Sigmoid colon (tissue), 7 donors: Measurements from ENCODE around the gene FBP2. TPM values are rescaled to one million over a fixed set of nuclear protein-coding genes. Genes with fewer than 3 reads are reported as not detected.

Experiments used
- DNase-seq: peaks from one replicate; pipeline ENCODE4 v3.0.0-alpha.2; 2019
- H3K27ac ChIP-seq, 4 donors: fragments of 200-600 bp; sonication (generic); one replicate each; pipeline ENCODE4 v1.5.1; 2016 to 2019; ENCODE audit warnings: mild to moderate bottlenecking in 1 of 4
- H3K27me3 ChIP-seq, 3 donors: fragments of 200-600 bp; sonication (generic); one replicate each; pipeline ENCODE4 v1.5.1; 2019; ENCODE audit warnings: mild to moderate bottlenecking in 1 of 3
- H3K36me3 ChIP-seq, 4 donors: fragments of 200-600 bp; sonication (generic); one replicate each; pipeline ENCODE4 v1.5.1; 2016 to 2019
- H3K4me1 ChIP-seq, 4 donors: fragments of 200-600 bp; sonication (generic); one replicate each; pipeline ENCODE4 v1.5.1; 2017 to 2019
- H3K4me3 ChIP-seq, 4 donors: fragments of 200-600 bp; sonication (generic); one replicate each; pipeline ENCODE4 v1.5.1; 2017 to 2019; ENCODE audit warnings: mild to moderate bottlenecking in 2 of 4, moderate library complexity in 1 of 4
- H3K9me3 ChIP-seq, 4 donors: fragments of 200-600 bp in 3 of 4; sonication (generic) in 3 of 4; one replicate each; pipeline versions ENCODE4 v1.5.1 to v1.6.1; 2013 to 2019
- EP300 ChIP-seq, 4 donors: sonication (generic); formaldehyde crosslinking; IDR thresholded peaks; one replicate each; pipeline ENCODE4 v1.6.1; 2017; ENCODE audit warnings: antibody characterized with exemption in 4 of 4
- POLR2A ChIP-seq, 2 donors: fragments of 450-650 bp; IDR thresholded peaks; one replicate each; pipeline ENCODE4 v1.6.1; 2016; ENCODE audit warnings: antibody characterized with exemption in 2 of 2, mild to moderate bottlenecking in 2 of 2, moderate library complexity in 2 of 2
- POLR2AphosphoS5 ChIP-seq, 4 donors: sonication (generic); formaldehyde crosslinking; IDR thresholded peaks; one replicate each; pipeline ENCODE4 v1.6.1; 2017; ENCODE audit warnings: antibody characterized with exemption in 4 of 4
- whole genome bisulfite sequencing, 2 donors: extraction: QIAGEN DNeasy Blood & Tissue Kit; methylation state at CpG; one replicate each; pipeline ENCODE4 v1.1.7; 2013; 5-methylcytosine and 5-hydroxymethylcytosine counted together
- intact Hi-C: fragments of 100-400 bp; cut with DNase I; formaldehyde crosslinking; loops from one replicate; pipeline ENCODE4 v1.15.1; 2023
- polyA plus RNA-seq, 3 donors: library from polyadenylated mRNA; stranded (reverse); fragments of 200-250 nt; gene quantifications; one replicate each; pipeline ENCODE4 v1.2.3, GENCODE V29; 2013
- total RNA-seq, 4 donors: library from RNA; depleted of rRNA; stranded (reverse); fragments of >200 nt; gene quantifications; one replicate each; pipeline ENCODE4 v1.1.0, GENCODE V29; 2016
- TF ChIP-seq, protein P1 (sequence below), 4 experiments: fragments of 450-650 bp in 3 of 4; fragments of 200-600 bp in 1 of 4; IDR thresholded peaks; one replicate each; pipeline ENCODE4 v1.5.1; 2016 to 2019; ENCODE audit warnings: antibody characterized with exemption in 4 of 4, mild to moderate bottlenecking in 3 of 4, moderate library complexity in 2 of 4
- donor health status: healthy with polysubstance abuse.
- donor health status: Bipolar disorder and iron deficiency.
- donor health status: healthy.

Gene FBP2
- total and polyA plus RNA-seq, 7 donors = 0.04 TPM; not detected in 6

DNA sequence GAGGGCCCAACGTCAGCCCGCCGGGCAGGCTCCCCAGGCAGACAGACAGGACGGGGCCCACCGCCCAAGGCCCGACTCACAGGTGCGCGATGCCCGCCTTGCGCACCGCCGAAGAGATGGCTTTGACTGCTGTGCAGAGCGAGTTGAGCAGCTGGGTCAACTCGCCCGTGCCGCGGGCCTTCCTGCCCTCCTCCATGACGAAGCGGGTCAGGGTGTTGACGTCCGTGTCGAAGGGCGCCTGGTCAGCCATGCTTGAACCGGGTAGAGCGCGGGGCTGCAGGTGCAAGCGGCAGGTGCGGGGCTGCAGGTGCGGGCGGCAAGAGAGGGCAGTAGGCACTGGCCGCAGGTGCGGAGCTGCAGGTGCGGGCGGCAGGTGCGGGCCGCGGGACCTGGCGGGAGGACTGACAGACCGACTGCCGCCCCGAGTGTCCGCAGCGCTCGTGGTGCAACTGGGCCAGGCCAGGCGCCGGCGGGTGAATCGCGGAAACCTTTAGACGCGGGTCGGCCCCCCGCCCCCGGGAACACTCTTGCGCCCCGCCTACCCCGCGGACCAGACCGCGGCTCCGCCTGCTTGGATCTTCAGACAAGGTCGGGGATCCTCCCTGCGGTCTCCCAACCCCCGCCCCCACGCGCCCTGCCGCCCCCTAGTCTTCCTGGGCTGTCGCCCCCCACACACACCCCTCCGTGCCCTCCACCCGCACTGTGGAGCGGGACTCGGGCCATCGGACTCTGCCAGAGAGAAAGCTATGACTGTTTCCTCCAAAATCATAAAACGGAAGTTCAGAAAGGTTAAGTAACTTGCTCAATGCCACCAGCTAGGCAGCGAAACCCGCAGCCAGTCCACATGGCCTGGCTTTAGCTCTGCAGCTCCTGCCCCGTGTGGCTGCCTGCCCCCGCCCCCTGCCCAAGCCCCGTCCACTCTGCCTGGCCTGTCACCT lies 45.7 kb upstream of the FBP2 start, which contains the start of gene FBP1:
Gene FBP1, minus strand, starts transcription at position 458 of the 938 bp plus-strand sequence. Its CDS starts 208 bp downstream, at position 250.
- DNase-seq = peak; percentile 70
- H3K27ac ChIP-seq = peak within 1 kb of the TSS in 3 of 4 donors; percentile 11 to 54 (median 48)

DNA sequence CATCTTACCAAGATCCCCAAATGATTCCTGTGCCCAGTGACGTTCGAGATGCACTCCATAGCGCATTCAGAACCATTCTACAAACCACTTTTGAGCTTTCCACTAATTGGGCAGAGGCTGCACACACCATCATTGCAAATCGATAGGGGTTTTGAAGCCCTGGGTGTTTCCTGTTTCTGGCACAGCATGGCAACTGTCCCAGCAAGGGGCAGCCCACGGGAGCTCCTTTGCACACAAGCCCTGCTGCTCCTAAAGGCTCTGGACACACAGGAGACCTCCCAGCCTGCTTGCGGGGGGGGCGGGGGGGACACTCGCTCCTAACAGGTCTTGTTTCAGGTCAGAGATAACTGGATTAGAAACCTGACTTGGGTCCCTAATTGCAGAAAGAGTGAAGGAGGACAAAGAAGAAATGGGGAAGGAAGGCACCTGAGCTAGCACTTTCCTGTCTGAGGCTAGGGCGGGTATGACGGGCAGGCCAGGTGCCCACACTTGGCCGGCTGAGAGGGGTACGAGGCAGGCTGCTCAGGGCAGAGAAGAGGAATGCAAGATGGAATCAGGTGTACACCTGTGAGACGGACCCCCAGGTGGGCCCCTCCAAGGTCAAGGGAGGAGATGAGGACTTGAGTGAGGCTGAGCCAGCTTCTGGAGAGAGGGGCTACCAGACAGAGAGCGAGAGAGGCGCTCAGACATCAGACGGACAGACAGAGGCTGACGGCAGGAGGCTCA lies 44.9 kb upstream of the FBP2 start:
- Histone ChIP-seq H3K27me3 (peaks cover 4 to 27% (median 10%) of the 10 kb centered on the region in 3 donors), H3K36me3 (no peaks in the 10 kb centered on the region), H3K9me3 (no peaks in the 10 kb centered on the region), H3K4me3 (peak overlapping the region in 3 of 4 donors; percentile 49 to 61 (median 59)), H3K4me1 (peaks cover 0 to 15% (median 11%) of the 10 kb centered on the region in 4 donors), H3K27ac (no peak overlapping the region)
- intact Hi-C loops = no loop called here
- no peak for TF ChIP-seq POLR2A (IDR thresholded peaks at IDR 0.05)
- TF ChIP-seq EP300 (IDR thresholded peaks at IDR 0.05) = no peak
- TF ChIP-seq, protein P1, sequence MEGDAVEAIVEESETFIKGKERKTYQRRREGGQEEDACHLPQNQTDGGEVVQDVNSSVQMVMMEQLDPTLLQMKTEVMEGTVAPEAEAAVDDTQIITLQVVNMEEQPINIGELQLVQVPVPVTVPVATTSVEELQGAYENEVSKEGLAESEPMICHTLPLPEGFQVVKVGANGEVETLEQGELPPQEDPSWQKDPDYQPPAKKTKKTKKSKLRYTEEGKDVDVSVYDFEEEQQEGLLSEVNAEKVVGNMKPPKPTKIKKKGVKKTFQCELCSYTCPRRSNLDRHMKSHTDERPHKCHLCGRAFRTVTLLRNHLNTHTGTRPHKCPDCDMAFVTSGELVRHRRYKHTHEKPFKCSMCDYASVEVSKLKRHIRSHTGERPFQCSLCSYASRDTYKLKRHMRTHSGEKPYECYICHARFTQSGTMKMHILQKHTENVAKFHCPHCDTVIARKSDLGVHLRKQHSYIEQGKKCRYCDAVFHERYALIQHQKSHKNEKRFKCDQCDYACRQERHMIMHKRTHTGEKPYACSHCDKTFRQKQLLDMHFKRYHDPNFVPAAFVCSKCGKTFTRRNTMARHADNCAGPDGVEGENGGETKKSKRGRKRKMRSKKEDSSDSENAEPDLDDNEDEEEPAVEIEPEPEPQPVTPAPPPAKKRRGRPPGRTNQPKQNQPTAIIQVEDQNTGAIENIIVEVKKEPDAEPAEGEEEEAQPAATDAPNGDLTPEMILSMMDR (IDR thresholded peaks at IDR 0.05) = no peak
- TF ChIP-seq POLR2AphosphoS5 (IDR thresholded peaks at IDR 0.05) = no peak
- DNase-seq = no peak
- 31 to 50% methylated on average over 17 of the region's 17 CpGs for WGBS, 2 donors

More for the DNA sequence above, 45.7 kb upstream of the FBP2 start, which contains the start of gene FBP1:
- 1 to 3% methylated on average over 79 of the region's 79 CpGs for WGBS, 2 donors
- no peaks in the 10 kb centered on the region for H3K36me3 ChIP-seq
- TF ChIP-seq POLR2A (IDR thresholded peaks at IDR 0.05) = no peak
- TF ChIP-seq EP300 (IDR thresholded peaks at IDR 0.05) = no peak
- no peaks in the 10 kb centered on the region for H3K9me3 ChIP-seq
- peaks cover 4 to 27% (median 10%) of the 10 kb centered on the region in 3 donors for H3K27me3 ChIP-seq
- peaks cover 0 to 15% (median 11%) of the 10 kb centered on the region in 4 donors for H3K4me1 ChIP-seq
- peak within 1 kb of the TSS; percentile 42 to 61 (median 54) for H3K4me3 ChIP-seq
- intact Hi-C loops = no loop called here

DNA sequence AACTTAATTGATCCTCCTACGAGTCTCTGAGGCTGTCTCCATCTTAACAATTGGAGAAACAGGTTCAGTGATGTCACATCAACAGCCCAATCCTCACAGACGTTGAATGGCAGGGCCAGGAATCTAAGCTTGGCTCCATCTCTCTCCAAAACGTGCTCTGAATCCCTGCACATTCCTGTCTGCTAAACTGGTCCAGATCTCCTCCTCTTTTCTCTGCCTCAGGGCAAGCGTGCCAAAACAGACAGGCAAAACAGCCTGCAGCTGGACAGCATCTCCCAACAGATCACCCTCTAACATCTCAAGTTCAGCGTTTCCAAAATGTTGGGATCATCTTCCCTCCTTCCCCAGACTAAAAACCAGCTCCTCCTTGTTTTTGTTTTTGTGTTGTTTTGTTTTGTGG lies 39.1 kb upstream of the FBP2 start:
- 44 to 64% methylated on average over 5 of the region's 5 CpGs for WGBS, 2 donors
- Histone ChIP-seq H3K27me3 (peaks cover 0 to 9% (median 0%) of the 10 kb centered on the region in 3 donors), H3K9me3 (no peaks in the 10 kb centered on the region), H3K27ac (no peak overlapping the region), H3K4me1 (no peaks in the 10 kb centered on the region), H3K4me3 (no peak overlapping the region), H3K36me3 (no peaks in the 10 kb centered on the region)
- no peak for DNase-seq
- intact Hi-C loops = no loop called here
- TF ChIP-seq POLR2A (IDR thresholded peaks at IDR 0.05) (no peak), POLR2AphosphoS5 (IDR thresholded peaks at IDR 0.05) (no peak), EP300 (IDR thresholded peaks at IDR 0.05) (no peak)
- TF ChIP-seq, protein P1 (IDR thresholded peaks at IDR 0.05) = no peak

DNA sequence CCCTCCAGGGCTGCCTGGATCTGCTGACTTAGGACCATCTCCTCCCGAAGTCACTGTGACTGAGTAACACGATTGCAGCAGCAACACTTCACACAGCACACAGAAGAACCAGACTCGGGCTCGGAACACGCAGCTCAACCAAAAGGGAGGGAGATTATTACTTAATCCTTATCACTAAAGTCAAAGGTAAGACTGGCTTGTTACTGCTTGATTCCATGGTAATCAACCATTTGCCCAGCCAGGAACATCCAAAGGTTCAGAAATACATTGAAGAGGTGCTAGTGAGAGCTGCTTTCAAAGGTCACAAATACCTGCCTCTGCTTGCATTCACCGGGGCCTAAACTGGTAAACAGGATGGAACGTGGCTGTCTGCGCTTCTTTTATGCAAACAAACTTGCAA lies 38.0 kb upstream of the FBP2 start:
- intact Hi-C loops = no loop called here
- Histone ChIP-seq H3K9me3 (no peaks in the 10 kb centered on the region), H3K27ac (no peak overlapping the region), H3K4me3 (no peak overlapping the region), H3K4me1 (no peaks in the 10 kb centered on the region), H3K36me3 (no peaks in the 10 kb centered on the region), H3K27me3 (no peaks in the 10 kb centered on the region)
- 16 to 73% methylated on average over 8 of the region's 8 CpGs for WGBS, 2 donors
- TF ChIP-seq POLR2A (IDR thresholded peaks at IDR 0.05) (no peak), POLR2AphosphoS5 (IDR thresholded peaks at IDR 0.05) (no peak), EP300 (IDR thresholded peaks at IDR 0.05) (no peak)
- TF ChIP-seq, protein P1 (IDR thresholded peaks at IDR 0.05) = no peak
- no peak for DNase-seq

DNA sequence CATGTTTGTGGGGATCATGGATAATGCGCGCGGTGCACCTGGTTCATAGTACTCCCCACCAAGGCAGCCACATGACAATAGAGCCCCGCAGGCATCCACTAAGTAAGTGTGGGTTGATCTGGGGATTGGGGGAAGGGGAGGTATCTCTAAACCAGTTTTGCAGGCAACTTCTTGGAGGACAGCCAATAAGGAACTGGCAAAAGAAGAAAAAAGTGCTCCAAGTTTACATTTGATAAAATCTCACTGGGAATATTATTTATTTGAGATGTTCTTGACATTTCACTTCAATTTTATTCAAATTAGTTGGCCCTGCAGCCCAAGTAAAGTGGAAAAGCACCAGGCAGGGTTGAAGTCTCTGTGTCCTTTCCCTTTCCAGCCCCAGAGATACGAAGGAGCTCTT lies 37.2 kb upstream of the FBP2 start:
- no peak for TF ChIP-seq POLR2A (IDR thresholded peaks at IDR 0.05)
- TF ChIP-seq POLR2AphosphoS5 (IDR thresholded peaks at IDR 0.05) = no peak
- no peak for TF ChIP-seq EP300 (IDR thresholded peaks at IDR 0.05)
- TF ChIP-seq, protein P1 (IDR thresholded peaks at IDR 0.05) = no peak
- Histone ChIP-seq H3K27me3 (no peaks in the 10 kb centered on the region), H3K9me3 (no peaks in the 10 kb centered on the region), H3K27ac (no peak overlapping the region), H3K4me1 (no peaks in the 10 kb centered on the region), H3K4me3 (no peak overlapping the region), H3K36me3 (no peaks in the 10 kb centered on the region)
- DNase-seq = no peak
- intact Hi-C loops = no loop called here
- 59 to 79% methylated on average over 5 of the region's 5 CpGs for WGBS, 2 donors
